Esophagus squamous epithelium (tissue), 4 donors: ENCODE data around the gene PLCH2.

ENCODE experiments used
- CTCF ChIP-seq, 6 experiments: fragments of 450-650 bp in 4 of 6; fragments of 200-600 bp in 2 of 6; sonication (generic) in 2 of 6; IDR thresholded peaks; one replicate each; pipeline ENCODE4 v1.5.1; 2016 to 2019; ENCODE audit warnings: antibody characterized with exemption in 6 of 6, mild to moderate bottlenecking in 4 of 6, moderate library complexity in 4 of 6
- POLR2A ChIP-seq, 4 donors: fragments of 450-650 bp; IDR thresholded peaks; one replicate each; pipeline ENCODE4 v1.6.1; 2017; ENCODE audit warnings: antibody characterized with exemption in 4 of 4, mild to moderate bottlenecking in 4 of 4, moderate library complexity in 3 of 4

- TF ChIP-seq POLR2A (IDR thresholded peaks at IDR 0.05) (no peak), CTCF (IDR thresholded peaks at IDR 0.05) (no peak)
Observed at GRCh38 chr1:2488688-2489087, 12.6 kb downstream of the PLCH2 start.
